HG03460 (cell line): Measurements from ENCODE around the gene SCEL.
"Not testable (repeated sequence)": the region's sequence is repeated elsewhere in the genome, so short reads cannot be mapped to it uniquely, and the experiment has no call there.

Source experiments
- ATAC-seq: cut with Tn5 transposase; IDR thresholded peaks from one replicate; pipeline ENCODE4 v1.9.1; 2021; ENCODE audit not compliant: unreplicated experiment

Gene SCEL

DNA sequence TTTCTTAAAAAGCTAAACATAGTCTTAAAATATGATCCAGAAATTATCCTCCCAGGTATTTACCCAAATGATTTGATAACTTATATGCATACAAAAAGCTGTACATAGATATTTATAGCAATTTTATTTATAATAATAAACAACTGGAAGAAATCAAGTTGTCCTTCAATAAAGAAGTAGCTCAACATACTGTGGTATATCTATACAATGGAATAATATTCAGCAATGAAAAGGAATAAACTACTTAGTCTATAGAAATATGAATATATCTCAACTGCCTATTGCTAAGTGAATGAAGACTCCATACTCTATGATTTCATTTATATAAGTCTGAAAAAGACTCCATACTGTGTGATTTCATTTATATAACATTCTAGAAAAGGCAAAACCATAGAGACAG, 114.9 kb downstream of the SCEL start:
- no peak for ATAC-seq

DNA sequence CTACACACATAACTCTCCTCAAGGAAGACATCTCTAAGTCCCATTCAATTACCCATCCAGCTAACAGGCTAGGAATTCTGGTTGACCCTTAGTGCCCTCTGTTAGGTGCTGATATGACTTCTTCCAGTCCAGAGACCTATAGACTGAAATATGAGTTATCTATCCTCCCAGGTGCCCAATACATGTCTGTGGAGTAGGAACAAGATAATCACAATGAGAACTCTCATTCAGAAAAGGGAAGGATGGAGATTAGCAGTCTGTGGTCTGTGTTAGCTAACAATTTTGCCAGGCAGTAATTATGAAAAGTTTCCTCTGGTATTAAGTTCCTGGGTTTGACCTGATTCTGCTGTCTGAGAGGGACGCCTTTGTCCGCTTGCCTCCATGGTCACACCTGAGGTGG, 117.8 kb downstream of the SCEL start:
- no peak for ATAC-seq

DNA sequence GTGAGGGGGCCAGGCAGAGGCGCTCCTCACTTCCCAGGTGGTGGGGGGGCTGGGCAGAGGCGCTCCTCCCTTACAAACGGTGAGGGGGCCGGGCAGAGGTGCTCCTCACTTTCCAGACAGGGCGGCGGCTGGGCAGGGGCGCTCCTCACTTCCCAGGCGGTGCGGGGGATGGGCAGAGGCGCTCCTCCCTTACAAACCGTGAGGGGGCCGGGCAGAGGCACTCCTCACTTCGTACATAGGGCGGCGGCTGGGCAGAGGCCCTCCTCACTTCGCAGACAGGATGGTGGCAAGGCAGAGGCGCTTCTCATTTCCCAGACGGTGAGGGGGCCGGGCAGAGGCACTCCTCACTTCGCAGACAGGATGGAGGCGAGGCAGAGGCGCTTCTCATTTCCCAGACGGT, 124.5 kb downstream of the SCEL start:
- ATAC-seq = not testable (repeated sequence)

DNA sequence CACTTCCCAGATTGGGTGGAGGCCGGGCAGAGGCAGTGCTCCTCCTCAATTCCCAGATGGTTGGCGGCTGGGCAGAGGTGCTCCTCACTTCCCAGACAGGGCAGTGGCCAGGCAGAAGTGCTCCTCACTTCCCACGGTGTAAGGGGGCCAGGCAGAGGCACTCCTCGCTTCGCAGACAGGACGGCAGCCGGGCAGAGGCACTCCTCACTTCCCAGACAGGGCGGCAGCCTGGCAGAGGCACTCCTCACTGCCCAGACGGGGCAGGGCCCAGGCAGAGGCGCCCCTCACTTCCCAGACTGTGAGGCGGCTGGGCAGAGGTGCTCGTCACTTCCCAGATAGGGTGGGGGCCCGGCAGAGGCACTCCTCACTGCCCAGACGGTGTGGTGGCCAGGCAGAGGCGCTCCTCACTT, 125.3 kb downstream of the SCEL start:
- no peak for ATAC-seq

DNA sequence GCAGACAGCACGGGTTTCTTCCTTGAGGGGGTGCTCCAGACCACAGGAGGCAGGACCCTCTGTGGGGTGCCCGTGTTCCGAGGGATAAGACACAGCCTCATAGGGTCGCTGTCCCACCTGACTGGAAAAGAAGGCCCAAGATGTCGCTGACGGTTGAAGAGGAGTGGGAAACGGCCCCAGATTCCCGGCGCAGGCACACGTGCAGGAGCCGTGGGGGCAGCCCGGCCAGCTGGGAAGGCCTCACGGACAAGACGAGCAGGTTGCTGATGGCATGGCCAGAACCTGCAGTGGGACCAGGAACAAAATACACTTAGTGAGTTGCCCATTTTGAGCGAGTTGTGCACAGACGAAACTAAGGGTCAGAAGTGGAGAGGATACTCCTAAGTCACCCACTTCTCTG, 126.8 kb downstream of the SCEL start:
- not testable (repeated sequence) for ATAC-seq

DNA sequence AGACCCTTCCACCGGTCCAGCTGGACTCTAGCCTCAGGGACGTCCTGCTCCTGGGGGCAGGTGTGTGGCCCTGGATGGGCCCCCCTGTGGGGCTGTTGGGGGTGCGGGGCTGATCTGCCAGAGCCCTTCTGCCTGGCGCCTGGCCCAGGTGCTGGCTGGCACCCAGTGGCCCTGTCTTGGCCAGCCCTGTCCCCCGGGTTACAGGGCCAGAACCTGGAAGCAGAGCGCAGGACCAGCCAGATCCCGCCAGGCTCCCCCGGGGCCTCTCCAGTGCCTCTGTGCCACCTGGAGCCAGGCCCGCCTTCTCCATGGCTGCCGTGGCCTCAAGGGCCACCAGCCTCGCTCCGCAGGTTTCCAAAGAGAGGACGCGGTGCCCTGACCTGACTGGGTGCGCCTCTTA, 127.3 kb downstream of the SCEL start:
- not testable (repeated sequence) for ATAC-seq

DNA sequence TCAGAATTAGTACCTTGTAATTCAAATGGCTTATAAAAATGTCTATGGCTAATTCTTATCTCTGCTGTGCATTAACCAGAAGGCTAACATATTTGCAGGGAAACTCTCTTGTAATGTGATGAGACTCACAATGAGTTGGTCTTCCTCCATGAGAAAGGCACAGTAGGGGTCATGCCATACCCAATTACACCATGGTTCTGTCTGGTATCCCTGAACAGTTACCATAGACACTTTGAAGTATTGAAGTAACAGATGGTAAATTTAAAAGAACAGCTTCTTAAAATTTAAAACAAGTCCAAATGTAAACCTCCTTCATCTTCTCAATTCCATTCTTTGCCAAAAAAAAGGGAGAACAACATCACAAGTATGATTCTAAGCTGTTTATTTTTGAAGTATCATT, 139.3 kb downstream of the SCEL start:
- ATAC-seq = no peak

DNA sequence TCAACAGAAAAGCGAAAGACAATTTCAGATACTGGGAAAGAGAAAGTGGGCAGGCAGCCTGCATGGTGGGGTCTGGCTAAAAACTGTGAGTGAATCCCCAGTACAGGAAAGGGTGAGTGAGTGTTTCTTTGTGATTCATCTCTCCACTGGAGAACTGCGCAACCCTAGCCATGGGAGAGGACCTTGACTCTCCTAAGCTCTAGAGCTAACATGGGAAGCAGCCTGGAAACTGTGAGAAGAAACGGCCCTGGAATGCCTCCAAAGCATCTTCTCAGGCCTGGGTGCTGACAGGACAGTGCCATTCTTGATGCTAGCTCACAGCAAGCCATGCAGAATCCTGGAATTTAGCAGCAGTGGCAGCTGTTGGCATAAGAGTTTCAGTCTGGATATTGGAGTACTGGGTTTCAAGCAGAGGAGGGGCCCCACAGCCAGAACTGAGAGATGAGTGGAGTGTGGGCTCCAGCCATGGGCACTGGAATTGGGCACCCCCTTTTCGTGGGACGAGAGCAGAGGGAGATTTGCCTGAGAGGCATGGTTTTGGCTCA, 143.3 kb downstream of the SCEL start:
- ATAC-seq = no peak

DNA sequence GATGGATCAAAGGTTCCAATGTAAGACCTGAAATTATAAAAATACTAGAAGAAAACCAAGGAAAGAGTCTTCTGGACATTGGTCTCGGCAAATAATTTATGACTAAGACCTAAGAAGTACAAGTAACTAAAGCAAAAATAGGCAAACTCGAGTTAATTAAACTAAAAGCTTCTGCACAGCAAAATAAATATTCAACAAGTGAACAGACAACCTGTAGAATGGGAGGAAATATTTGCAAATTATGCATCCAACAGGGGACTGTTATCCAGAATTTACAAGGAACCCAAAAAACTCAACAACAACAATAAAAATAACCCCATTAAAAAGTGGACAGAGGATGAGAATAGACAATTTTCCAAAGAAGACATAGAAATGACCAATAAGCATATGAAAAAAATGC, 152.3 kb downstream of the SCEL start:
- ATAC-seq = no peak

DNA sequence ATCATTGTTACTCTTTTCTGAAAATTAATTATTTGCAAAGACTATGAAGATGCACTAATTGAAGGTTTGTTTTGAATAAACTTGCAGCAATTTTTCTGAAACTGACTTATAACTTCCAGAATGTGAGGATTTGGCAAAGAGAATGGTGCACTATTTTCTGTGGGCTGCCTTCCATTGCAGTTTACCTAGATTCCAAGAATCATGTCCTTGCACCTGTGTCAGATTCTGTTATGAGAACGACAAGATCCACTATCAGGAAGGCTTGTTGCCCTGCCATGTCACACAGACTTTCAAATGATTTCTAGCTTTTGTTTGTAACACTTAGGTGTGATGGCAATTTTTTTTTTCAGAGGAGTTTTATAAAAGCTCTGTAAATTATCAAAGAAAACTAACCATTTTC, 156.4 kb downstream of the SCEL start:
- no peak for ATAC-seq

DNA sequence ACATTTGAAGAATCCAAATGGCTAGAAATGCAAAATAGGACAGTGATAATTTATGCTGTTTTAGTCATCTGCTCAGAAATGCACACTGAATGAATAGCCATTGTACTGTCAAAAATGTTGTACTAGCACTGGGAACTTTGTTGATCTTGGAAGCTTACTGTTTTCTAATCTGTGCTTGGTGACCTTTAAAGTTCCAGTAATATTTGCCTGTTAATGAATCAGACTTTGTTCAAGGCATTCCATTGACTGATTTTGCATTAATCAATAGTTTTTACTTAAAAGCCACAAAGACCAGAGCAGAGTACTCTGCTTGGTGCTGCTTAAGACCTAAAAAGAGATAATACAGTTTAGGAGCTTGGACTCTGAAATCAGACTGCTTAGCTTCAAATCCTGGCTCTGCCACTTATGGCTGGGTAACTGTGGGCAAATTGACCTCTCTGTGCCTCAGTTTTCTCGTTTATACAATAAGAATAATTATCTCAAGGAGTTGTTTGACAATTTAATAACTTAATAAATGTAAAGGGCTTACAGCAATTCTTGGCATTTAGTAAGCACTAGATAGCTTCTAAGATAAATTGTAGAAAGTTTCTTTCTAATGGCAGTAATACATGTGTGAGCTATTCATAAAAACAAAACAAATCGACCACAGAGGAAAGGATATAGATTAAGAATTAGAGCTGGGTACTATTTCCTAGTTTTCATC, 157.4 kb downstream of the SCEL start:
- no peak for ATAC-seq

DNA sequence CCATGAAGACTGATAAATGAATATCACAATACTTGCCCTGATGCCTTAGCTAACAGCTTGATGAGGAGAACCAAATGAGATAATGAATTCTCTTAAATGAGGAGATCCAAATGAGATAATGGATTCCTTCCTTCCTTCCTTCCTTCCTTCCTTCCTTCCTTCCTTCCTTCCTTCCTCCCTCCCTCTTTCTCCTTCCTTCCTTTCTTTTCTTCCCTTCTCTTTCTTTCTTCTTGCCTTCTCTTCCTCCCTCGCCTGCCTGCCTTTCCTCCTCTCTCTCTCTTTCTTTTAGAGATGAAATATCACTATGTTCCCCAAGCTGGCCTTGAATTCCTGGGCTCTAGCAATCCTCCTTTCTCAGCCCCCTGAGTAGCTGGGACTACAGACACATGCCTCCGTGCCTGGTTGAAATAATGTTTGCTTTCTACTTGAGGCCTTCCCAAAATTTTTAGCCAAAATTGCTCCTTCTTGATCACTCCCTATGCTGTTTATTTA, 158.0 kb downstream of the SCEL start:
- no peak for ATAC-seq
